Activated B cell treated with CpG ODN at 0.5 μM for 24 hours (primary cell): ENCODE results near the gene LONP2. TPM values are rescaled to one million over a fixed set of nuclear protein-coding genes. Genes with fewer than 3 reads are reported as not detected.

Experiments
- ATAC-seq: fragments of 200-7000 bp; cut with Tn5 transposase; one replicate; pipeline ENCODE4 v1.10.0; 2021; ENCODE audit warnings: low read depth, mild to moderate bottlenecking, moderate library complexity
- CTCF ChIA-PET: fragments of 350-600 bp; sonication (Branson Sonifier 250); formaldehyde crosslinking; loops from one replicate; lab custom pipeline; 2021; ENCODE audit warnings: antibody characterized with exemption; lab: Charles Lee
- POLR2A ChIA-PET: fragments of 350-600 bp; sonication (Branson Sonifier 250); formaldehyde crosslinking; loops from one replicate; lab custom pipeline; 2021; ENCODE audit warnings: antibody characterized with exemption; lab: Charles Lee
- DNase-seq: peaks from one replicate; pipeline ENCODE4 v3.0.0; 2022
- H3K27ac Mint-ChIP-seq: one replicate; pipeline ENCODE4 v1.8.0; 2020; ENCODE audit warnings: mixed read lengths
- H3K27me3 Mint-ChIP-seq: one replicate; pipeline ENCODE4 v1.8.0; 2021; ENCODE audit warnings: mixed read lengths
- H3K36me3 Mint-ChIP-seq: one replicate; pipeline ENCODE4 v1.8.0; 2021; ENCODE audit warnings: low read depth, mixed read lengths
- H3K4me1 Mint-ChIP-seq: one replicate; pipeline ENCODE4 v1.8.0; 2021; ENCODE audit warnings: mixed read lengths
- H3K4me3 Mint-ChIP-seq: one replicate; pipeline ENCODE4 v1.8.0; 2020; ENCODE audit warnings: mild to moderate bottlenecking, mixed read lengths
- H3K9me3 Mint-ChIP-seq: one replicate; pipeline ENCODE4 v1.8.0; 2020; ENCODE audit warnings: mixed read lengths
- intact Hi-C: fragments of 100-400 bp; cut with micrococcal nuclease; formaldehyde crosslinking; loops from one replicate; pipeline ENCODE4 v1.15.1; 2024
- total RNA-seq: library from RNA; stranded (reverse); gene quantifications from 2 replicates; pipeline ENCODE4 v1.2.3, GENCODE V29; 2022
- TF ChIP-seq, protein P1 (sequence below): fragments of 200-600 bp; IDR thresholded peaks from one replicate; pipeline ENCODE4 v1.8.0; 2022; ENCODE audit warnings: antibody characterized with exemption, mild to moderate bottlenecking

LONP2 gene
- total RNA-seq, 1 donor from 2014 or later, result 72.7 TPM

DNA sequence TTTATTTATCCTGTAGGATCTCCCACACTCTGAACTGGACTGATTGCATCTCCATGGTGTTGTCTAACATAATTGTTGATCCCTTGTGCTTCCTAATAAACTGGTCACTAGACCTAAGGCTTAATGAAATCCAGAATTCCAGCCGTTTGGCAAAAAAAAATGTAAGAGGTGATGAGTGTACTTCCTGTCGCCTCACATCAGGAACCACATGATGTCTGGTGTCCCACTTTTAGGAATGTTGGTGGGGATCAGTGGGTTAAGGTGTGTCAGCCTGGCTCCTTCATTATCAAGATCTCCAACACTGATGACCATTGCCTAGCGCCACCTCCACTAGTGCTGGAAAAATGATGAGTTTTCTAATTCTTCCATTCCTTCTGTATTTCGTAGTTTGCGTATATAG lies 18.6 kb upstream of the LONP2 start:
- H3K9me3 Mint-ChIP-seq, result no peaks in the 10 kb centered on the region
- no peak overlapping the region for H3K27ac Mint-ChIP-seq
- H3K36me3 Mint-ChIP-seq, result no peaks in the 10 kb centered on the region
- TF ChIP-seq, protein P1, sequence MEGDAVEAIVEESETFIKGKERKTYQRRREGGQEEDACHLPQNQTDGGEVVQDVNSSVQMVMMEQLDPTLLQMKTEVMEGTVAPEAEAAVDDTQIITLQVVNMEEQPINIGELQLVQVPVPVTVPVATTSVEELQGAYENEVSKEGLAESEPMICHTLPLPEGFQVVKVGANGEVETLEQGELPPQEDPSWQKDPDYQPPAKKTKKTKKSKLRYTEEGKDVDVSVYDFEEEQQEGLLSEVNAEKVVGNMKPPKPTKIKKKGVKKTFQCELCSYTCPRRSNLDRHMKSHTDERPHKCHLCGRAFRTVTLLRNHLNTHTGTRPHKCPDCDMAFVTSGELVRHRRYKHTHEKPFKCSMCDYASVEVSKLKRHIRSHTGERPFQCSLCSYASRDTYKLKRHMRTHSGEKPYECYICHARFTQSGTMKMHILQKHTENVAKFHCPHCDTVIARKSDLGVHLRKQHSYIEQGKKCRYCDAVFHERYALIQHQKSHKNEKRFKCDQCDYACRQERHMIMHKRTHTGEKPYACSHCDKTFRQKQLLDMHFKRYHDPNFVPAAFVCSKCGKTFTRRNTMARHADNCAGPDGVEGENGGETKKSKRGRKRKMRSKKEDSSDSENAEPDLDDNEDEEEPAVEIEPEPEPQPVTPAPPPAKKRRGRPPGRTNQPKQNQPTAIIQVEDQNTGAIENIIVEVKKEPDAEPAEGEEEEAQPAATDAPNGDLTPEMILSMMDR, result no peak
- no peak overlapping the region for H3K4me3 Mint-ChIP-seq
- DNase-seq (no peak), ATAC-seq (no peak)
- intact Hi-C loops, result no loop called here
- H3K27me3 Mint-ChIP-seq, result peaks cover 13% of the 10 kb centered on the region
- H3K4me1 Mint-ChIP-seq, result no peaks in the 10 kb centered on the region
- ChIA-PET POLR2A (no interaction called here), CTCF (no interaction called here)

DNA sequence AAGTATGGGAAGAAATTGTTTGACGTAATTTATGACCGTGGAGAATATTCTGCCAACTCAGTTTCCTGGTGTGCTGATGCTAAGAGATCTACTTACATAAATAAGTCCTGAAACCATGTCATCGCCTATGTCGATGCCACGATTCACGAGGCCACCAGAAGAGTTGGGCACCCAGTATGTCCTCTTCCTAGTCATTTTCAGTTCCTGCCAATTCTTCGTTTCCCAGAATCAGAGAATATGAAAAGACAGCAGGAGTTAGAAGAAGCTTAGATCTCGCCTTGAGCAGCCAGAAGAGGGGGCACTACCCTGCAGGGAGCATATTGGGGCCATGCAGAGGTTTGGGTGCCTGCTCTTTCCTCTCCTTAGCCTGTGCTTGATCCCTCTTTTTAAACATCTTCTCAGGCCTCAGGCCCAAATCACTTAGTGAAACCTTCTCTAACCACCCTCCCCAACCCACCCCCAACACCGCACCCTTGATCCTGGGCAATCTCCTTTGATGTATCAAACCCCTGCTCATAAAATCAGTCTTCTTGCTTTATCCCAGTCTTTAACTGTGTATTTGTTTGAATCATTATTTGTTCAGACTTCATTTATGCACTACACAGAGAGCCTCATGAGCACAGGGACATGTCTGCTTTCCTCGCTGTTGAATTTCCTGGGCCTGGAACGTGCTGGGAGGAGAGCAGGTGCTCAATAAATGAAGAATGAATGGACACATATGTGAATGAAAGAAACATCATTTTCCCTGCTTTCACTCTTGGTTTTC lies 12.2 kb upstream of the LONP2 start:
- Mint-ChIP-seq H3K4me3 (no peak overlapping the region), H3K9me3 (no peaks in the 10 kb centered on the region), H3K27ac (no peak overlapping the region), H3K36me3 (no peaks in the 10 kb centered on the region), H3K4me1 (no peaks in the 10 kb centered on the region), H3K27me3 (peaks cover 9% of the 10 kb centered on the region)
- TF ChIP-seq, protein P1, result no peak
- DNase-seq, result no peak
- ATAC-seq, result no peak
- ChIA-PET POLR2A (no interaction called here), CTCF (interaction anchor here (0.9 to 1.0 kb wide), 2 partner anchors 398 to 401 kb away, joined by 4 to 5 read pairs; no protein-coding TSS in a partner anchor)
- intact Hi-C loops, result loop anchor here (5.0 kb wide), 1 partner anchor 400 kb away; no protein-coding TSS in a partner anchor

DNA sequence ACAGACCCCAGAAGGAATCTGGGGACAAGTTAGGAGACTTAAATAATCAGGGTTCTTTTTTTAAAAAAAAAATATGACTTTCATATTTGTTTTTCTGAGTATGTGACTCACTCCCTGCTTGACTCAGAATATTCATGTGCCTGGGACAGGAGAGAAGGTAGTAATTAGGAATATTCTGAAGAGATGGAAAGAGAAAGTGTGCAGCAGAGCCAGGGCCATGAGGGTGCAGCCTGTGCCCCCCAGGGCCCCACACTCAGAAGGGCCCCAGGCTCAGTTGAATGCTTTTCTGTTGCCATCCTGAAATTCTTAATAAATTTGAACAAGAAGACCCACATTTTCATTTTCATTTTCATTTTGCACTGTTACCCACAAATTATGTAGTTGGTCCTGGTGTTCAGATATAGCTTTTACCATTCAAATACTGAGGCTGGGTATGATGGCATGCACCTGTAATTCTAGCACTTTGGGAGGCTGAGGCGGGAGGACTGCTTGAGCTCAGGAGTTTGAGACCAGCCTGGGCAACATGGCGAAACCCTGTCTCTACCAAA lies 11.5 kb upstream of the LONP2 start:
- Mint-ChIP-seq H3K9me3 (no peaks in the 10 kb centered on the region), H3K4me3 (no peak overlapping the region), H3K27ac (no peak overlapping the region), H3K36me3 (no peaks in the 10 kb centered on the region), H3K27me3 (peaks cover 8% of the 10 kb centered on the region), H3K4me1 (no peaks in the 10 kb centered on the region)
- intact Hi-C loops, result loop anchor here (5.0 kb wide), 1 partner anchor 400 kb away; no protein-coding TSS in a partner anchor
- CTCF ChIA-PET, result interaction anchor here (0.9 kb wide), 1 partner anchor 398 kb away, joined by 4 read pairs; no protein-coding TSS in a partner anchor
- DNase-seq (no peak), ATAC-seq (no peak)
- POLR2A ChIA-PET, result no interaction called here
- TF ChIP-seq, protein P1, result no peak

DNA sequence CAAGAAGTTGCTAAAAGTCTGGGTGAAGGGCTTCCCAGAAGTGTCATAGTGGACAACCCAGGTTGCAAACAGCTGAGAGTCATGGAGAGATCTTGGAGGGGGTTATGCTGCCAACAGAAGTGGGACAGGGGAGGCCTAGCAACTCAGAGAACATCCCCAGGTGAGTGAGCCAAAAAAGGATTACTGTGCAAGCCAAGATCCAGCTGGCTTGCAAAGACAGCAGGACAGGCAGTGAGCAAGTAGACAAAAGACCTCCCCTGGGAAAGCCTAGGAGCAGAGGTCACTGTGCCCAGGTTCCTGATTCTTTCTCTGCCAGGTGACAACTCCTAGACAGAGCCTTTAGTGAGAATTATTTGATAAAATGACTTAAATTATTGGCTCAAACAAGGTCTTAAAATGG lies 9.5 kb upstream of the LONP2 start:
- POLR2A ChIA-PET, result no interaction called here
- H3K4me1 Mint-ChIP-seq, result no peaks in the 10 kb centered on the region
- H3K27ac Mint-ChIP-seq, result no peak overlapping the region
- H3K4me3 Mint-ChIP-seq, result no peak overlapping the region
- intact Hi-C loops, result loop anchor here (5.0 kb wide), 1 partner anchor 398 kb away; no protein-coding TSS in a partner anchor
- no peak for ATAC-seq
- H3K9me3 Mint-ChIP-seq, result no peaks in the 10 kb centered on the region
- CTCF ChIA-PET, result interaction anchor here (1.4 kb wide), 1 partner anchor 388 kb away, joined by 3 read pairs; no protein-coding TSS in a partner anchor
- H3K27me3 Mint-ChIP-seq, result peaks cover 9% of the 10 kb centered on the region
- H3K36me3 Mint-ChIP-seq, result no peaks in the 10 kb centered on the region
- TF ChIP-seq, protein P1, result no peak
- DNase-seq, result no peak

DNA sequence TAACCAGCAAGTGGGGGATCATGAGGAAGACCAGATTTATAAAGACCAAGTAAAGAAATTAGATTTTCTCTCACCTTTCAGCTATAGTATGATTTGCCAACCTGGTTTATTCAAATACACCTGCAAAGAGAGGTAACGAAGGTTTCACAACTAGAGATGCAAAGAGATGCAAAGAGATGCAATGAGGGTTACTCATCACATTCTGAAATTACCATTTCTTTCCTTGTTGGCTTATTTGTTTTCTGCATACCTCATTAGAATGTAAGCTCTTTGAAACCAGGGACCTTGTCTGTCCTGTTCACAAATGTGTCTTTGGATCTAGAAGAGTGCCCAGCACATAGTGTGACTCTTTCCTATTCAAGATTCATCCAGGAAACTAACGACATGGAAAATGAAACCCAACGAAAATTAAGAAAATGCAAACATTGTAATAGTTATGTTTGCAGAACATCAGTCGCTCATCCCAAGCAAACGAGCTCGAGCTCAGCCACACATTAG lies 9.0 kb upstream of the LONP2 start:
- POLR2A ChIA-PET, result interaction anchor here (0.7 kb wide), 1 partner anchor 79 kb away, joined by 3 read pairs; no protein-coding TSS in a partner anchor

More for the DNA sequence above, 9.0 kb upstream of the LONP2 start:
- Mint-ChIP-seq H3K27me3 (peaks cover 4% of the 10 kb centered on the region), H3K9me3 (peaks cover 3% of the 10 kb centered on the region), H3K4me3 (no peak overlapping the region), H3K4me1 (no peaks in the 10 kb centered on the region), H3K27ac (no peak overlapping the region), H3K36me3 (no peaks in the 10 kb centered on the region)
- intact Hi-C loops, result no loop called here
- ATAC-seq (no peak), DNase-seq (no peak)
- CTCF ChIA-PET, result interaction anchor here (1.4 kb wide), 1 partner anchor 388 kb away, joined by 3 read pairs; no protein-coding TSS in a partner anchor
- TF ChIP-seq, protein P1, result no peak
